Measurements from ENCODE around the gene FAM174A.
"Not testable (repeated sequence)": the region's sequence is repeated elsewhere in the genome, so short reads cannot be mapped to it uniquely, and the experiment has no call there.

FAM174A gene

GRCh38 chr5:100577506-100577905 is 42.3 kb downstream of the FAM174A start:
- H3K9ac ChIP-seq (ENCODE audit: low read depth, low read length), result no peak overlapping the region
- H3K4me1 ChIP-seq (ENCODE audit: control insufficient read depth, insufficient read depth, low read length), result no peaks in the 10 kb centered on the region
- H3K4me2 ChIP-seq (ENCODE audit: low read length), result no peak overlapping the region
- no peak overlapping the region for H3K4me3 ChIP-seq (ENCODE audit: low read length)
- no peaks in the 10 kb centered on the region for H3K27me3 ChIP-seq (ENCODE audit: control insufficient read depth, insufficient read depth, low read length)
- H3K9me3 ChIP-seq (replicated peaks; ENCODE audit: low read length), result no peaks in the 10 kb centered on the region
- H3K36me3 ChIP-seq (ENCODE audit: insufficient read depth, low read length), result no peaks in the 10 kb centered on the region

- Histone ChIP-seq H3K4me2 (ENCODE audit: low read length) (no peak overlapping the region), H3K9me3 (replicated peaks; ENCODE audit: low read length) (no peaks in the 10 kb centered on the region), H3K9ac (ENCODE audit: low read depth, low read length) (no peak overlapping the region), H3K36me3 (ENCODE audit: insufficient read depth, low read length) (no peaks in the 10 kb centered on the region), H3K4me1 (ENCODE audit: control insufficient read depth, insufficient read depth, low read length) (no peaks in the 10 kb centered on the region), H3K4me3 (ENCODE audit: low read length) (no peak overlapping the region), H3K27me3 (ENCODE audit: control insufficient read depth, insufficient read depth, low read length) (no peaks in the 10 kb centered on the region)
Measured at GRCh38 chr5:100584069-100584468, 48.9 kb downstream of the FAM174A start.

- Histone ChIP-seq H3K9me3 (replicated peaks; ENCODE audit: low read length) (no peaks in the 10 kb centered on the region), H3K4me2 (ENCODE audit: low read length) (no peak overlapping the region), H3K4me1 (ENCODE audit: control insufficient read depth, insufficient read depth, low read length) (no peaks in the 10 kb centered on the region), H3K36me3 (ENCODE audit: insufficient read depth, low read length) (no peaks in the 10 kb centered on the region), H3K27me3 (ENCODE audit: control insufficient read depth, insufficient read depth, low read length) (no peaks in the 10 kb centered on the region), H3K4me3 (ENCODE audit: low read length) (no peak overlapping the region), H3K9ac (ENCODE audit: low read depth, low read length) (no peak overlapping the region)
Measured at GRCh38 chr5:100584889-100585288, 49.7 kb downstream of the FAM174A start.

GRCh38 chr5:100590867-100591266 is 55.7 kb downstream of the FAM174A start:
- peaks cover 13% of the 10 kb centered on the region for H3K4me1 ChIP-seq (ENCODE audit: control insufficient read depth, insufficient read depth, low read length)
- H3K9ac ChIP-seq (ENCODE audit: low read depth, low read length), result no peak overlapping the region
- no peaks in the 10 kb centered on the region for H3K9me3 ChIP-seq (replicated peaks; ENCODE audit: low read length)
- H3K4me3 ChIP-seq (ENCODE audit: low read length), result no peak overlapping the region
- no peaks in the 10 kb centered on the region for H3K27me3 ChIP-seq (ENCODE audit: control insufficient read depth, insufficient read depth, low read length)
- no peaks in the 10 kb centered on the region for H3K36me3 ChIP-seq (ENCODE audit: insufficient read depth, low read length)
- no peak overlapping the region for H3K4me2 ChIP-seq (ENCODE audit: low read length)

- H3K9ac ChIP-seq (ENCODE audit: low read depth, low read length), result peak overlapping the region; percentile 65
Measured at GRCh38 chr5:100595152-100595811, 60.1 kb downstream of the FAM174A start.

GRCh38 chr5:100595812-100596173 is 60.6 kb downstream of the FAM174A start:
- H3K27me3 ChIP-seq (ENCODE audit: control insufficient read depth, insufficient read depth, low read length), result no peaks in the 10 kb centered on the region

More at GRCh38 chr5:100595152-100595811, 60.1 kb downstream of the FAM174A start:
- H3K4me2 ChIP-seq (ENCODE audit: low read length), result peak overlapping the region; percentile 78
- peaks cover 19% of the 10 kb centered on the region for H3K4me1 ChIP-seq (ENCODE audit: control insufficient read depth, insufficient read depth, low read length)
- peak overlapping the region; percentile 60 for H3K4me3 ChIP-seq (ENCODE audit: low read length)
- no peaks in the 10 kb centered on the region for H3K36me3 ChIP-seq (ENCODE audit: insufficient read depth, low read length)
- H3K27me3 ChIP-seq (ENCODE audit: control insufficient read depth, insufficient read depth, low read length), result no peaks in the 10 kb centered on the region
- H3K9me3 ChIP-seq (replicated peaks; ENCODE audit: low read length), result no peaks in the 10 kb centered on the region

GRCh38 chr5:100598446-100598845 is 63.3 kb downstream of the FAM174A start:
- Histone ChIP-seq H3K4me2 (ENCODE audit: low read length) (no peak overlapping the region), H3K9me3 (replicated peaks; ENCODE audit: low read length) (no peaks in the 10 kb centered on the region), H3K4me1 (ENCODE audit: control insufficient read depth, insufficient read depth, low read length) (peaks cover 19% of the 10 kb centered on the region), H3K9ac (ENCODE audit: low read depth, low read length) (no peak overlapping the region), H3K36me3 (ENCODE audit: insufficient read depth, low read length) (no peaks in the 10 kb centered on the region), H3K27me3 (ENCODE audit: control insufficient read depth, insufficient read depth, low read length) (no peaks in the 10 kb centered on the region), H3K4me3 (ENCODE audit: low read length) (no peak overlapping the region)

More at GRCh38 chr5:100595812-100596173, 60.6 kb downstream of the FAM174A start:
- Histone ChIP-seq H3K4me1 (ENCODE audit: control insufficient read depth, insufficient read depth, low read length) (peaks cover 19% of the 10 kb centered on the region), H3K36me3 (ENCODE audit: insufficient read depth, low read length) (no peaks in the 10 kb centered on the region), H3K9me3 (replicated peaks; ENCODE audit: low read length) (no peaks in the 10 kb centered on the region), H3K4me3 (ENCODE audit: low read length) (peak overlapping the region; percentile 60), H3K4me2 (ENCODE audit: low read length) (peak overlapping the region; percentile 78), H3K9ac (ENCODE audit: low read depth, low read length) (peak overlapping the region; percentile 63)

GRCh38 chr5:100600298-100600994 is 65.3 kb downstream of the FAM174A start:
- Histone ChIP-seq H3K4me2 (ENCODE audit: low read length) (no peak overlapping the region), H3K36me3 (ENCODE audit: insufficient read depth, low read length) (no peaks in the 10 kb centered on the region), H3K4me1 (ENCODE audit: control insufficient read depth, insufficient read depth, low read length) (peaks cover 9% of the 10 kb centered on the region), H3K9ac (ENCODE audit: low read depth, low read length) (no peak overlapping the region), H3K27me3 (ENCODE audit: control insufficient read depth, insufficient read depth, low read length) (no peaks in the 10 kb centered on the region), H3K9me3 (replicated peaks; ENCODE audit: low read length) (no peaks in the 10 kb centered on the region), H3K4me3 (ENCODE audit: low read length) (no peak overlapping the region)

- H3K9ac ChIP-seq (ENCODE audit: low read depth, low read length), result no peak overlapping the region
- no peaks in the 10 kb centered on the region for H3K4me1 ChIP-seq (ENCODE audit: control insufficient read depth, insufficient read depth, low read length)
- H3K36me3 ChIP-seq (ENCODE audit: insufficient read depth, low read length), result no peaks in the 10 kb centered on the region
- no peaks in the 10 kb centered on the region for H3K27me3 ChIP-seq (ENCODE audit: control insufficient read depth, insufficient read depth, low read length)
- H3K4me3 ChIP-seq (ENCODE audit: low read length), result no peak overlapping the region
- no peak overlapping the region for H3K4me2 ChIP-seq (ENCODE audit: low read length)
- H3K9me3 ChIP-seq (replicated peaks; ENCODE audit: low read length), result no peaks in the 10 kb centered on the region
Measured at GRCh38 chr5:100603141-100603540, 68.0 kb downstream of the FAM174A start.

GRCh38 chr5:100604021-100604420 is 68.8 kb downstream of the FAM174A start:
- H3K4me3 ChIP-seq (ENCODE audit: low read length); H3K36me3 ChIP-seq (ENCODE audit: insufficient read depth, low read length); H3K4me2 ChIP-seq (ENCODE audit: low read length); H3K4me1 ChIP-seq (ENCODE audit: control insufficient read depth, insufficient read depth, low read length); H3K27me3 ChIP-seq (ENCODE audit: control insufficient read depth, insufficient read depth, low read length); H3K9ac ChIP-seq (ENCODE audit: low read depth, low read length); H3K9me3 ChIP-seq (replicated peaks; ENCODE audit: low read length): not testable (repeated sequence)

GRCh38 chr5:100609594-100609993 is 74.4 kb downstream of the FAM174A start:
- Histone ChIP-seq H3K4me2 (ENCODE audit: low read length) (no peak overlapping the region), H3K9me3 (replicated peaks; ENCODE audit: low read length) (no peaks in the 10 kb centered on the region), H3K27me3 (ENCODE audit: control insufficient read depth, insufficient read depth, low read length) (no peaks in the 10 kb centered on the region), H3K36me3 (ENCODE audit: insufficient read depth, low read length) (no peaks in the 10 kb centered on the region), H3K4me1 (ENCODE audit: control insufficient read depth, insufficient read depth, low read length) (no peaks in the 10 kb centered on the region), H3K4me3 (ENCODE audit: low read length) (no peak overlapping the region), H3K9ac (ENCODE audit: low read depth, low read length) (no peak overlapping the region)

- H3K9me3 ChIP-seq (replicated peaks; ENCODE audit: low read length), result no peaks in the 10 kb centered on the region
- no peaks in the 10 kb centered on the region for H3K36me3 ChIP-seq (ENCODE audit: insufficient read depth, low read length)
- no peak overlapping the region for H3K9ac ChIP-seq (ENCODE audit: low read depth, low read length)
- H3K27me3 ChIP-seq (ENCODE audit: control insufficient read depth, insufficient read depth, low read length), result no peaks in the 10 kb centered on the region
- H3K4me3 ChIP-seq (ENCODE audit: low read length), result no peak overlapping the region
- no peaks in the 10 kb centered on the region for H3K4me1 ChIP-seq (ENCODE audit: control insufficient read depth, insufficient read depth, low read length)
- H3K4me2 ChIP-seq (ENCODE audit: low read length), result no peak overlapping the region
Measured at GRCh38 chr5:100614308-100614707, 79.1 kb downstream of the FAM174A start.
